Measurements from ENCODE around the gene NTSR1. TPM values are rescaled to one million over a fixed set of nuclear protein-coding genes. Genes with fewer than 3 reads are reported as not detected.

The NTSR1 gene
- total and polyA plus RNA-seq, 8 donors, result 0.06 to 15.9 (median 0.28) TPM; not detected in 5

DNA sequence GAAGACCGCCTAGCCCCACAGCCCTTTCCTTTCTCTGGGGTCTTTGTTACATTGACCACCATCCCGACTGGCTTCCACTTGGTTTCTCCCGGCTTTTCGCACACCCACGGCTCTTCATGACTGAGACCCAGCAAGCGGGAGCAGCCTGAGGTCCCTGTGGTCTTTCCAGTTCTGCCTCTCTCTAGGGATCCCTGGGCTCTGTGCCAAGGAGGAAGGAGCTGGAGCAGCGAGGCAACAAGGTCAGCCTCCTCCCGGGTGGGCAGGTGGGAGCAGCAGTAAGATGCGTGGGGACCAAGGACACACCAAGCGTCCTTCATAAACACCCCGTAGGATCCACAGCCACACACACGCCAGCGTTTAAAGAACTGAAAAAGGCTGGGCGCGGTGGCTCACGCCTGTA lies 58.1 kb downstream of the NTSR1 start:
- intact Hi-C loops (cut with DNase I; ENCODE audit: low total_unique reads), result no loop called here
- DNase-seq, result peak; percentile 82 to 90
- H3K27me3 ChIP-seq, result peaks cover 0 to 60% (median 12%) of the 10 kb centered on the region in 3 donors

DNA sequence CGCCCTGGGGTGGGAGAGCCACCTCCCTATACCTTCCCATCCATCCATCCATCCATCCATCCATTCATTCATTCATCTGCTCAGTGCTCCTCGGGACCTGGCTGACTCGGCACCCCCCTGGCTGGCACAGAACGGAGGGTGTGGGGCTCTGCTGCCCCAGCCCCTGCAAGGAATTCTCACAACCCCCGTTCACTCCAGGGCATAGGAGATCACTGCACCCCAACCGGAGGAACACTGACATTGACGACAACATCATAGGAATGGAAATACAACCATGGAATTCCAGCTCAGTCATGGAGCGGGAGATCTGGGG lies 59.6 kb downstream of the NTSR1 start:
- H3K4me3 ChIP-seq, result no peak overlapping the region
- WGBS, 5 donors, result 64 to 84% (median 69%) methylated on average over 7 to 8 of the region's 8 CpGs
- no peak for TF ChIP-seq EP300 (IDR thresholded peaks at IDR 0.05)
- TF ChIP-seq, protein P1, sequence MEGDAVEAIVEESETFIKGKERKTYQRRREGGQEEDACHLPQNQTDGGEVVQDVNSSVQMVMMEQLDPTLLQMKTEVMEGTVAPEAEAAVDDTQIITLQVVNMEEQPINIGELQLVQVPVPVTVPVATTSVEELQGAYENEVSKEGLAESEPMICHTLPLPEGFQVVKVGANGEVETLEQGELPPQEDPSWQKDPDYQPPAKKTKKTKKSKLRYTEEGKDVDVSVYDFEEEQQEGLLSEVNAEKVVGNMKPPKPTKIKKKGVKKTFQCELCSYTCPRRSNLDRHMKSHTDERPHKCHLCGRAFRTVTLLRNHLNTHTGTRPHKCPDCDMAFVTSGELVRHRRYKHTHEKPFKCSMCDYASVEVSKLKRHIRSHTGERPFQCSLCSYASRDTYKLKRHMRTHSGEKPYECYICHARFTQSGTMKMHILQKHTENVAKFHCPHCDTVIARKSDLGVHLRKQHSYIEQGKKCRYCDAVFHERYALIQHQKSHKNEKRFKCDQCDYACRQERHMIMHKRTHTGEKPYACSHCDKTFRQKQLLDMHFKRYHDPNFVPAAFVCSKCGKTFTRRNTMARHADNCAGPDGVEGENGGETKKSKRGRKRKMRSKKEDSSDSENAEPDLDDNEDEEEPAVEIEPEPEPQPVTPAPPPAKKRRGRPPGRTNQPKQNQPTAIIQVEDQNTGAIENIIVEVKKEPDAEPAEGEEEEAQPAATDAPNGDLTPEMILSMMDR (IDR thresholded peaks at IDR 0.05), result no peak
- no peak for TF ChIP-seq POLR2A (IDR thresholded peaks at IDR 0.05)
- no peak for TF ChIP-seq POLR2AphosphoS5 (IDR thresholded peaks at IDR 0.05)
- no peaks in the 10 kb centered on the region for H3K36me3 ChIP-seq
- peak overlapping the region in 4 of 5 donors; percentile 56 to 67 (median 62) for H3K27ac ChIP-seq
- H3K4me1 ChIP-seq, result peaks cover 4 to 28% (median 20%) of the 10 kb centered on the region in 4 donors
- no peak for DNase-seq
- H3K27me3 ChIP-seq, result peaks cover 0 to 54% (median 12%) of the 10 kb centered on the region in 3 donors
- no peaks in the 10 kb centered on the region for H3K9me3 ChIP-seq
- intact Hi-C loops (cut with DNase I; ENCODE audit: low total_unique reads), result no loop called here

More for the DNA sequence above, 58.1 kb downstream of the NTSR1 start:
- WGBS, 5 donors, result 36 to 60% (median 45%) methylated on average over 16 of the region's 16 CpGs
- no peaks in the 10 kb centered on the region for H3K9me3 ChIP-seq
- no peaks in the 10 kb centered on the region for H3K36me3 ChIP-seq
- no peak overlapping the region for H3K4me3 ChIP-seq
- no peak overlapping the region for H3K27ac ChIP-seq
- no peak for TF ChIP-seq POLR2AphosphoS5 (IDR thresholded peaks at IDR 0.05)
- TF ChIP-seq, protein P1 (IDR thresholded peaks at IDR 0.05), result no peak
- TF ChIP-seq POLR2A (IDR thresholded peaks at IDR 0.05), result no peak
- no peak for TF ChIP-seq EP300 (IDR thresholded peaks at IDR 0.05)
- peaks cover 0 to 23% (median 14%) of the 10 kb centered on the region in 4 donors for H3K4me1 ChIP-seq

DNA sequence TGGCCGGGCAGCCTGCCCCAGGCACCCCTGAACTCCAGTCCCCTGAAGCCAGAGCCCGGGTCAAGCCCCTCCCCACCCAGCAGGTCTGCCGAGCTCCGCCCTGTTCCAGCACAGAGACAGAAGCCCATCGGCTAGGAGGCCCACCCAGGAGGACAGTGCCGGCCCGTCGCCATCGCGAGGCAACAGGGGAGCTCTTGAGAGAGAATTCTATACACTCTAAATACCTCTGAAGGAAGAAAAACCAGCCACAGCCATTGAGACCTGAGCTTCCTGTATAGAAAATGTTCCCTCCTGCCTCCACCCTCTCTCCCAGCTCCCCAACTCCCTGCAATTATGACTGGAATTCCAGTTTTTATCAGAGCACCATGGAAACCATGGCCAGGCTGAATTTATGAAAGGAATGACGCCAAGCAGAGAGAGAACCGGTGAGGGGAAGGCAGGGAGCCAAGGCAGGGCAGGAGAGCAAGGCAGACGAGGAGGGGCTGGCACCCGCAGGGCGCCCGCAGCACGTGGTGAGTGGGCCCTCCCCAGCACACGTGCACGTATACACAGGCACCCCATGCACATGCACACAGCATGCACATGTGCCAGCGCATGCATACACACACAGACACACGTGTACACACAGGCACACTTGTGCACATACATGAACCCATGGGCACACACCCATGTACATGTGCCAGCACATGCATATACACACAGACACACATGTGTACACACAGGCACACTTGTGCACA lies 60.1 kb downstream of the NTSR1 start:
- no peak for TF ChIP-seq POLR2A (IDR thresholded peaks at IDR 0.05)
- TF ChIP-seq POLR2AphosphoS5 (IDR thresholded peaks at IDR 0.05), result peak in 2 of 3 donors; percentile 24 to 46
- H3K27me3 ChIP-seq, result peaks cover 0 to 49% (median 12%) of the 10 kb centered on the region in 3 donors
- WGBS, 5 donors, result 25 to 31% (median 25%) methylated on average over 13 to 21 of the region's 21 CpGs
- DNase-seq, result peak; percentile 82 to 91
- H3K36me3 ChIP-seq, result no peaks in the 10 kb centered on the region
- H3K27ac ChIP-seq, result peak overlapping the region; percentile 24 to 67 (median 59)
- no peak overlapping the region for H3K4me3 ChIP-seq
- intact Hi-C loops (cut with DNase I; ENCODE audit: low total_unique reads), result no loop called here
- no peaks in the 10 kb centered on the region for H3K9me3 ChIP-seq
- peaks cover 8 to 34% (median 24%) of the 10 kb centered on the region in 4 donors for H3K4me1 ChIP-seq

DNA sequence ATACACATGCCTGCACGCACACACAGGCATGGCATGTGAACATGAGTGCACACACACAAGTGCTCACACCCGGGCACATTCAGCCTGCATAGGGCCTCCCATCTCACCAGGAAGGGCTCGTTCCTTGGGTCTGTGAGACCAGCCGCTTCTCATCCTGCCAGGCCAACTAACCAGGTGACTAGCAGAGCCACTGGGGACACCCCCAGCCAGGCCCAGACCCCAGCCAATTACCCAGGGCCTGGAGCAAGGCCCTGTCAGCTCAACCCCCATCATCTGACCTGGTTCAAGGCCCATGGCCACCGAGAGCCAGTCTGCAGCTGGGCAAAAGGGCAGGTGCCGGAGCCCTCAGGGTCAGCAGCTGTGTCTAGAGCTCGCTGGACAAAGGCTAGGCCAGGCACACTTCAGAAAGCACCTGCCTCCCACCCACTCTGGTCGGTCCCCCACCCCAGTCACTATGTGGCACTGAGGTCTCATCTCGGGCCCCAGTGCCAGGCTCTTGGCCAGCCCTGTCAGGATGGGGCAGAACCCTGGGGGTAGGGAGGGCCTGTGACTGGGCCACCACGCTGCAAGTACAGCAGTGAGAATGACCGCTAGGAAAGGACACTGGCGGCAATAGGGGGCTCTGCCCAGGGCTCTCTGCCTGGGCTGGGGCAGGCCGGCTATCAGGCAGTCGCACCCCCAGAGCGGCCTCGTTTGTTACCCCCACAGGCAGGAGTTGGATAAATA lies 60.9 kb downstream of the NTSR1 start:
- WGBS, 5 donors, result 81 to 92% (median 85%) methylated on average over 10 to 16 of the region's 16 CpGs
- TF ChIP-seq POLR2A (IDR thresholded peaks at IDR 0.05), result no peak
- no peak for TF ChIP-seq POLR2AphosphoS5 (IDR thresholded peaks at IDR 0.05)
- TF ChIP-seq, protein P1 (IDR thresholded peaks at IDR 0.05), result no peak
- TF ChIP-seq EP300 (IDR thresholded peaks at IDR 0.05), result no peak

More for the DNA sequence above, 60.9 kb downstream of the NTSR1 start:
- DNase-seq, result no peak
- Histone ChIP-seq H3K4me1 (peaks cover 8 to 36% (median 25%) of the 10 kb centered on the region in 4 donors), H3K27me3 (peaks cover 0 to 41% (median 12%) of the 10 kb centered on the region in 3 donors), H3K36me3 (no peaks in the 10 kb centered on the region), H3K4me3 (no peak overlapping the region), H3K9me3 (no peaks in the 10 kb centered on the region), H3K27ac (no peak overlapping the region)
- intact Hi-C loops (cut with DNase I; ENCODE audit: low total_unique reads), result no loop called here
